Measurements from ENCODE around the gene SLC9A3.

Gene SLC9A3

GRCh38 chr5:502325-503079 lies 21.7 kb downstream of the SLC9A3 start:
- no peak for DNase-seq

GRCh38 chr5:501831-502184 lies 22.4 kb downstream of the SLC9A3 start:
- DNase-seq, result no peak

GRCh38 chr5:501105-501830 lies 23.0 kb downstream of the SLC9A3 start:
- DNase-seq, result no peak

GRCh38 chr5:500491-500890 lies 23.8 kb downstream of the SLC9A3 start:
- DNase-seq, result no peak

- DNase-seq, result no peak
Observed at GRCh38 chr5:499233-500209, 24.7 kb downstream of the SLC9A3 start.

GRCh38 chr5:497871-498509 lies 26.3 kb downstream of the SLC9A3 start:
- DNase-seq, result no peak

GRCh38 chr5:497090-497700 lies 27.1 kb downstream of the SLC9A3 start:
- no peak for DNase-seq

- no peak for DNase-seq
Observed at GRCh38 chr5:496028-496427, 28.2 kb downstream of the SLC9A3 start.

GRCh38 chr5:494667-495255 lies 29.5 kb downstream of the SLC9A3 start:
- no peak for DNase-seq

GRCh38 chr5:493758-494157 lies 30.5 kb downstream of the SLC9A3 start:
- no peak for DNase-seq

GRCh38 chr5:493119-493701 lies 31.0 kb downstream of the SLC9A3 start:
- no peak for DNase-seq

- no peak for DNase-seq
Observed at GRCh38 chr5:492314-492893, 31.8 kb downstream of the SLC9A3 start.

- DNase-seq, result no peak
Observed at GRCh38 chr5:491856-492155, 32.4 kb downstream of the SLC9A3 start.

GRCh38 chr5:491119-491855 lies 33.0 kb downstream of the SLC9A3 start:
- no peak for DNase-seq

GRCh38 chr5:490116-491106 lies 33.8 kb downstream of the SLC9A3 start:
- no peak for DNase-seq

GRCh38 chr5:489689-490080 lies 34.6 kb downstream of the SLC9A3 start:
- no peak for DNase-seq

GRCh38 chr5:488744-489688 lies 35.2 kb downstream of the SLC9A3 start:
- DNase-seq, result no peak

GRCh38 chr5:488241-488640 lies 36.0 kb downstream of the SLC9A3 start:
- no peak for DNase-seq

Measured in NCI-H1092 treated with DMSO at 0.1 percent for 48 hours (cell line).